Stomach (tissue), 9 donors: ENCODE data around the gene ZNF438. TPM values are rescaled to one million over a fixed set of nuclear protein-coding genes. Genes with fewer than 3 reads are reported as not detected.

ENCODE experiments used
- DNase-seq, 2 donors: peaks; one replicate each; pipeline versions ENCODE4 v3.0.0 to v3.0.0-alpha.2; 2013 to 2019
- H3K27ac ChIP-seq, 5 donors: fragments of 200-600 bp in 4 of 5; sonication (generic) in 4 of 5; one replicate each; pipeline ENCODE4 v1.5.1; 2013 to 2019; ENCODE audit warnings: mild to moderate bottlenecking in 1 of 5, moderate library complexity in 1 of 5
- H3K27me3 ChIP-seq, 3 donors: fragments of 200-600 bp; sonication (generic); one replicate each; pipeline ENCODE4 v1.5.1; 2017 to 2019; ENCODE audit warnings: mixed run types in 1 of 3
- H3K36me3 ChIP-seq, 4 donors: fragments of 200-600 bp; sonication (generic); 1 replicate in 3 of 4; 2 replicates in 1 of 4; pipeline ENCODE4 v1.5.1; 2016 to 2019
- H3K4me1 ChIP-seq, 4 donors: fragments of 200-600 bp; sonication (generic); one replicate each; pipeline ENCODE4 v1.5.1; 2016 to 2019
- H3K4me3 ChIP-seq, 4 donors: fragments of 200-600 bp; sonication (generic) in 3 of 4; one replicate each; pipeline ENCODE4 v1.5.1; 2016 to 2019; ENCODE audit warnings: mild to moderate bottlenecking in 1 of 4
- H3K9me3 ChIP-seq, 4 donors: fragments of 200-600 bp; sonication (generic); one replicate each; pipeline ENCODE4 v1.5.1; 2016 to 2019
- EP300 ChIP-seq: sonication (generic); formaldehyde crosslinking; IDR thresholded peaks from one replicate; pipeline ENCODE4 v1.6.1; 2017; ENCODE audit warnings: antibody characterized with exemption
- POLR2A ChIP-seq, 4 donors: fragments of 450-650 bp; IDR thresholded peaks; one replicate each; pipeline ENCODE4 v1.6.1; 2016; ENCODE audit warnings: antibody characterized with exemption in 4 of 4, control low read depth in 2 of 4, mild to moderate bottlenecking in 1 of 4, moderate library complexity in 1 of 4
- POLR2AphosphoS5 ChIP-seq, 3 donors: sonication (generic); formaldehyde crosslinking; IDR thresholded peaks; one replicate each; pipeline ENCODE4 v1.6.1; 2016; ENCODE audit warnings: antibody characterized with exemption in 3 of 3
- WGBS, 5 donors: extraction: QIAGEN DNeasy Blood & Tissue Kit in 3 of 5; methylation state at CpG; one replicate each; pipeline versions ENCODE4 v1.1.5 to v1.1.7; 2013 to 2018; 5-methylcytosine and 5-hydroxymethylcytosine counted together
- intact Hi-C: fragments of 100-400 bp; cut with DNase I; formaldehyde crosslinking; loops from one replicate; pipeline ENCODE4 v1.15.1; 2023; ENCODE audit warnings: low total_unique reads
- polyA plus RNA-seq, 3 donors: library from polyadenylated mRNA; stranded (reverse); fragments of 200-250 nt; gene quantifications; one replicate each; pipeline ENCODE4 v1.2.3, GENCODE V29; 2013
- total RNA-seq, 5 donors: library from RNA; depleted of rRNA; stranded (reverse); fragments of >200 nt; gene quantifications; one replicate each; pipeline versions ENCODE4 v1.1.0 to v1.2.3, GENCODE V29; 2014 to 2016
- TF ChIP-seq, protein P1 (sequence below), 7 experiments: fragments of 450-650 bp in 4 of 7; fragments of 200-600 bp in 3 of 7; sonication (generic) in 3 of 7; IDR thresholded peaks; one replicate each; pipeline ENCODE4 v1.5.1; 2016 to 2019; ENCODE audit warnings: antibody characterized with exemption in 7 of 7, control low read depth in 2 of 7, mild to moderate bottlenecking in 1 of 7
- donor health status: healthy with polysubstance abuse.
- donor health status: Bipolar disorder and iron deficiency.
- donor health status: healthy.

ZNF438 gene
- total and polyA plus RNA-seq, 8 donors = 3.5 to 37.9 (median 5.4) TPM; not detected in 1

DNA sequence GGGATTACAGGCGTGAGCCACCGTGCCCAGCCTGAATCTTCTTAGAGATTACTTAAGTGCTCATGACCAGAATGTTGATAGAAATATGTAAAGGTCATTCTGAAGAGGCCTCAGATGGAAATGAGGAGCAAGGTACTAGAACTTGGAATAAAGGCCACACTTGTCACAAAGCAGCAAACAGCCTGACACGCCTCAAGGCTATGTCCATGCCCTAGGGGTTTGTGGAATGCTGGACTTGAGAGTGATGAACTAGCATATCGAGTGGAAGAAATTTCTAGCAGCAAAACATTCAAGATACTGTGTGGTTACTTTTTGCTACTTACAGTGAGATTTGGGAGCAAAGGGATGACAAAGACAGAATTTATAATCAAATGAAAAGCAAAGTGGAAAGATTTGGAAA is 39.0 kb downstream of the ZNF438 start:
- no peaks in the 10 kb centered on the region for H3K27me3 ChIP-seq
- whole genome bisulfite sequencing, 5 donors = 72 to 92% (median 91%) methylated on average over 4 of the region's 4 CpGs
- no peaks in the 10 kb centered on the region for H3K36me3 ChIP-seq
- TF ChIP-seq EP300 = no peak
- no peak overlapping the region for H3K27ac ChIP-seq
- no peak overlapping the region for H3K4me3 ChIP-seq
- peaks cover 0 to 15% (median 5%) of the 10 kb centered on the region in 4 donors for H3K9me3 ChIP-seq
- H3K4me1 ChIP-seq = peaks cover 0 to 42% (median 19%) of the 10 kb centered on the region in 4 donors
- intact Hi-C loops = no loop called here
- DNase-seq = no peak

DNA sequence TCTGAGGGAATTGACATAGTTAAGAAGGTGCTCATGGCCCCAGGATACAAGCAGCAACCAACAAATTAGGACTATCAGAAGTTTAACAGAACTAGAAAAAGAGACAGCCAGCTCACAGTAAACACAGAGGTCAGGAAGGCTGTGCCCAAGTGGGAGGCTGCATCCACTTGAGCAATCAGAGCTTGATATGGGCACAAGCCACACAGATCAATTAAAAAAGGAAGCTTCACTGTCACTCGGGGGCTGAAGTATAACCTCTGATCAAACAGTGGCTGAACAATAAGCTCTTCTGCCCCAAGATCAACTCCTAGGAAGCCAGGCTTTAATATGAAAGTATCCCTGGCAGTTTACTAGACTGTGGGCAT is 40.0 kb downstream of the ZNF438 start:
- H3K4me3 ChIP-seq = no peak overlapping the region
- intact Hi-C loops = no loop called here
- TF ChIP-seq, protein P1, sequence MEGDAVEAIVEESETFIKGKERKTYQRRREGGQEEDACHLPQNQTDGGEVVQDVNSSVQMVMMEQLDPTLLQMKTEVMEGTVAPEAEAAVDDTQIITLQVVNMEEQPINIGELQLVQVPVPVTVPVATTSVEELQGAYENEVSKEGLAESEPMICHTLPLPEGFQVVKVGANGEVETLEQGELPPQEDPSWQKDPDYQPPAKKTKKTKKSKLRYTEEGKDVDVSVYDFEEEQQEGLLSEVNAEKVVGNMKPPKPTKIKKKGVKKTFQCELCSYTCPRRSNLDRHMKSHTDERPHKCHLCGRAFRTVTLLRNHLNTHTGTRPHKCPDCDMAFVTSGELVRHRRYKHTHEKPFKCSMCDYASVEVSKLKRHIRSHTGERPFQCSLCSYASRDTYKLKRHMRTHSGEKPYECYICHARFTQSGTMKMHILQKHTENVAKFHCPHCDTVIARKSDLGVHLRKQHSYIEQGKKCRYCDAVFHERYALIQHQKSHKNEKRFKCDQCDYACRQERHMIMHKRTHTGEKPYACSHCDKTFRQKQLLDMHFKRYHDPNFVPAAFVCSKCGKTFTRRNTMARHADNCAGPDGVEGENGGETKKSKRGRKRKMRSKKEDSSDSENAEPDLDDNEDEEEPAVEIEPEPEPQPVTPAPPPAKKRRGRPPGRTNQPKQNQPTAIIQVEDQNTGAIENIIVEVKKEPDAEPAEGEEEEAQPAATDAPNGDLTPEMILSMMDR (IDR thresholded peaks at IDR 0.05) = no peak
- TF ChIP-seq EP300 (no peak), POLR2A (IDR thresholded peaks at IDR 0.05) (no peak), POLR2AphosphoS5 (IDR thresholded peaks at IDR 0.05) (no peak)
- H3K36me3 ChIP-seq = no peaks in the 10 kb centered on the region
- no peak for DNase-seq
- 44 to 71% (median 57%) methylated on average over 1 of the region's 1 CpG for WGBS, 5 donors
- H3K27me3 ChIP-seq = no peaks in the 10 kb centered on the region
- peaks cover 0 to 36% (median 15%) of the 10 kb centered on the region in 4 donors for H3K4me1 ChIP-seq
- H3K27ac ChIP-seq = peak overlapping the region in 2 of 5 donors; percentile 13 to 18
- H3K9me3 ChIP-seq = peaks cover 0 to 15% (median 5%) of the 10 kb centered on the region in 4 donors

DNA sequence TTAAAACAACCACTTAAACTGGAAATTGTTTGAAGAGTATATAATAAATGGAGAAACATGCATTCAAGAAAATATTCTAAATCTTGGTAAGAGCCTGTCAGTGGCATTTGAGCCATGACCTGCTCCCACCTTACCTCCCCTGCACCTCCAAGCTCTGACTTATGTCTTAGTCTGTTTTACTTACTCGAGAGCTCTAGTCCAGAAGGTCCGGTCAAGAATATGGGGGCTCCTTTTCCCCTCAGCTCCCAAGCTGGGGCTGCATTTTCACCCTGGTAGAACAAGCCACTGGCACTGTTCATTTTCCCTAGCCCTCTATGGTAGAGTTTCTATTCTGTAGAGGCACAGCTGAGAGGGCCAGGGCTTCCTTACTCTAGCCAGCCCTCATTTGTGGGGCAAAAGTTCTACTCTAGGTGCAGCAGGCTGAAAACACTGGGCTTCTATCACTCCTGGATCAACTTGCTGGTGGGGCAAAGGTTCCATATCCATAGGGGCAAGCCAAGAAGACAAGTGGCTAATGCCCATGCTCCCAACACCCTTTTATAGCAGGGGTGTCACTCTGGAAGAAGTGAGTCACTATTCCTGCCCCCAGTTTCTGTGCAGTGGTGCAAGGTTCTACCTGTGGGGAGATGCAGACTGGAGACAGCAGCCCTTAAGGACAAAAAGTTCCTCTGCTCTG is 40.6 kb downstream of the ZNF438 start:
- TF ChIP-seq POLR2A (IDR thresholded peaks at IDR 0.05) (no peak), EP300 (no peak), POLR2AphosphoS5 (IDR thresholded peaks at IDR 0.05) (no peak)
- TF ChIP-seq, protein P1 (IDR thresholded peaks at IDR 0.05) = no peak
- Histone ChIP-seq H3K9me3 (peaks cover 0 to 15% (median 5%) of the 10 kb centered on the region in 4 donors), H3K27me3 (no peaks in the 10 kb centered on the region), H3K27ac (peak overlapping the region in 2 of 5 donors; percentile 13 to 18), H3K36me3 (no peaks in the 10 kb centered on the region), H3K4me1 (peaks cover 0 to 39% (median 13%) of the 10 kb centered on the region in 4 donors), H3K4me3 (no peak overlapping the region)
- 94 to 98% (median 96%) methylated on average over 2 of the region's 2 CpGs for WGBS, 5 donors
- no peak for DNase-seq
- intact Hi-C loops = no loop called here

DNA sequence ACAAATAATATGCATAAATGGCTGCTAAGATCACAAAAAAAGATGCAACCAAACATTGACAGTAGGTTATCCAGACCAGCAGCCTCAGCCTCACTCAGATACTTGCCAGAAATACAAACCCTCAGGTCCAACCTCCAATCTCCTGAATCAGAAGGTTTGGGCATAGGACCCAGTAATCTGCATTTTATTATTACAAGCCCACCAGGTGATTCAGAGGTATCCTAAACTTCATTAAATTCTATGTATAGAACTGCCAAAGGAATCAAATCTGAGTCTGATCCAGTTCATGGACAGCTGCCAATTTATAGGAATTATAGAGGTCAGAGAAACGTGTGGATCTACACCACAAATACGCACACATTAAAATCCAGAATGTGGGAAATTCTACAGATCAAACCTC is 41.3 kb downstream of the ZNF438 start:
- intact Hi-C loops = no loop called here
- WGBS, 5 donors = 62 to 81% (median 70%) methylated on average over 2 of the region's 2 CpGs
- H3K9me3 ChIP-seq = peaks cover 0 to 11% (median 4%) of the 10 kb centered on the region in 4 donors
- H3K27me3 ChIP-seq = no peaks in the 10 kb centered on the region
- H3K27ac ChIP-seq = no peak overlapping the region
- H3K36me3 ChIP-seq = no peaks in the 10 kb centered on the region
- DNase-seq = no peak
- peaks cover 0 to 45% (median 16%) of the 10 kb centered on the region in 4 donors for H3K4me1 ChIP-seq
- no peak overlapping the region for H3K4me3 ChIP-seq
- TF ChIP-seq, protein P1 (IDR thresholded peaks at IDR 0.05) = no peak
- TF ChIP-seq POLR2A (IDR thresholded peaks at IDR 0.05) (no peak), EP300 (no peak), POLR2AphosphoS5 (IDR thresholded peaks at IDR 0.05) (no peak)

DNA sequence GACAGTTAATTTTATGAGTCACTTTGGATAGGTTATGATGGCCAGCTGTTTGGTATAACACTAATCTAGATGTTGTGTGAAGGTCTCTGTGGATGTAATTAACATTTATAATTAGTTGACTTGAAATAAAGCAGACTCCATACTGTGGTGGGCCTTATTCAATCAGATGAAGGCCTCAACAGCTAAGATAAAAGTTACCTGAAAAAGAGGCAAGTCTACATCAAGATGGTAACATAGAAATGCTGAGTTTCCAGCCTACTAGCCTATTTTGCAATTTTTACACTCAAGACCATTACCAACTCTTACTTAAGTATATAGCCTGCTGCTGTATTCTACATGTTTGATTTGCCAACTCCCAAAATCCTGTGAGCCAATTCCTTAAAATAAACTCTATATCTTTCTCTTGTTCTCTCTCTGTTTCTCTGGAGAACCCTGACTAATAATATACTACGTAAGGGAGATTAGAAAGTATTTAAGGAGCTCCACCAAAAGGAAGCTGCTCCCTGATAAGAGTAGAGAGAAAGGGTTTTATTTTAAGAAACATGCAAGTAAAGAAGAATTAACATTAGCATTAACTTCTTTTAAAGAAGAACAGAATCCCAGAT is 42.7 kb downstream of the ZNF438 start:
- H3K27ac ChIP-seq = peak overlapping the region in 3 of 5 donors; percentile 2 to 24 (median 3)
- peaks cover 0 to 58% (median 21%) of the 10 kb centered on the region in 4 donors for H3K4me1 ChIP-seq
- intact Hi-C loops = no loop called here
- DNase-seq = peak in 1 of 2 donors; percentile 40
- no peaks in the 10 kb centered on the region for H3K36me3 ChIP-seq
- H3K9me3 ChIP-seq = no peaks in the 10 kb centered on the region
- no peaks in the 10 kb centered on the region for H3K27me3 ChIP-seq
- 15 to 39% (median 26%) methylated on average over 1 of the region's 1 CpG for WGBS, 5 donors
- TF ChIP-seq POLR2AphosphoS5 (IDR thresholded peaks at IDR 0.05) (no peak), POLR2A (IDR thresholded peaks at IDR 0.05) (no peak), EP300 (no peak)
- TF ChIP-seq, protein P1 (IDR thresholded peaks at IDR 0.05) = no peak
- no peak overlapping the region for H3K4me3 ChIP-seq
